A549 (cell line): Measurements from ENCODE around the gene SLC2A14.

Source experiments
- CEBPB ChIP-seq, 2 experiments: fragments of >200 bp in 1 of 2; sonication (Bioruptor Twin) in 1 of 2; formaldehyde crosslinking in 1 of 2; IDR thresholded peaks; 2 replicates each; pipeline ENCODE4 v1.6.1; 2012 to 2016
- CTCF ChIP-seq: fragments of >200 bp; sonication (Bioruptor Twin); formaldehyde crosslinking; IDR thresholded peaks from 3 replicates; pipeline ENCODE4 v1.5.1; 2016
- KDM1A ChIP-seq: fragments of 200-600 bp; sonication (generic); IDR thresholded peaks from 2 replicates; pipeline ENCODE4 v1.6.1; 2016; ENCODE audit warnings: low read depth, mild to moderate bottlenecking
- POLR2AphosphoS2 ChIP-seq: conservative IDR thresholded peaks from 2 replicates; pipeline ENCODE4 v1.6.1; 2012; ENCODE audit warnings: low read length, improper control_type of control experiment, inconsistent platforms
- RNF2 ChIP-seq: fragments of 200-600 bp; sonication (generic); IDR thresholded peaks from 2 replicates; pipeline ENCODE4 v1.6.1; 2016; ENCODE audit warnings: low read depth, mild to moderate bottlenecking, antibody characterized with exemption, moderate library complexity, borderline replicate concordance

DNA sequence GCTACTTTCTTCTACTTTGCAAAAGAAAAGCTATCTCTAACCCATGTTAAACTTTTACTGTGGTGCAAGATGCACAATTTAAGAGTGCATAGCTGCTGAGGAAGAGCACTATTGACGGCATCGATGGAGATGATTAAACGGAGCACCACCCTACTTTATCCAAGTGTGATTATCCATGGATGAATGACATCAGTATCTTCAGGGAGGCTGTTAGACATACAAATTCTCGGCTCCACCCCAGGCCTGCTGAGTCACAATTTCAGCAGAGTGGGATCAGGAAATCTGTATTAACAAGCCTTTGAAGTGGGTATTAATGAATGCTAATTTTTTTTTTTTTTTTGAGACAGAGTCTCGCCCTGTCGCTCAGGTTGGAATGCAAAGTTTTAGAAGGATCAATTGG, 16.2 kb downstream of the SLC2A14 start:
- no peak for TF ChIP-seq CTCF
- no peak for TF ChIP-seq POLR2AphosphoS2
- TF ChIP-seq CEBPB (IDR thresholded peaks at IDR 0.05), result no peak
- TF ChIP-seq KDM1A, result no peak
- TF ChIP-seq RNF2, result no peak
